HCT116 (cell line): ENCODE results near the gene ZBTB20. TPM values are rescaled to one million over a fixed set of nuclear protein-coding genes. Genes with fewer than 3 reads are reported as not detected.
A peak's percentile ranks its signal among the peaks of the same experiment; 100 is the strongest.

Experiments used
- ATAC-seq: fragments of 200-7000 bp; cut with Tn5 transposase; 2 replicates; pipeline ENCODE4 v1.9.1; 2020; ENCODE audit warnings: mild to moderate bottlenecking, moderate library complexity
- BruUV-seq: library from RNA; stranded (reverse); fragments of 400-500 nt; replicated peaks from 2 replicates; lab custom pipeline; 2021; lab: Mats Ljungman, UMichigan
- CTCF ChIA-PET: fragments of 300-600 bp; sonication (Branson Sonifier 250); formaldehyde crosslinking; loops from one replicate; lab custom pipeline; 2021; ENCODE audit warnings: antibody characterized with exemption; lab: Charles Lee
- POLR2A ChIA-PET: fragments of 300-600, 350-600 bp; sonication (Branson Sonifier 250); formaldehyde crosslinking; loops from one replicate; lab custom pipeline; 2021; ENCODE audit warnings: antibody characterized with exemption; lab: Charles Lee
- RAD21 ChIA-PET, 2 experiments: fragments of 300-600 bp; sonication (Branson Sonifier 250); formaldehyde crosslinking; loops; one replicate each; lab custom pipeline; 2023; ENCODE audit warnings: low total read pairs in 2 of 2; ENCODE audit not compliant: uncharacterized antibody in 2 of 2, unreplicated experiment in 2 of 2, low non-redundant PET in 1 of 2; lab: Charles Lee
- DNase-seq: peaks from one replicate; pipeline ENCODE4 v3.0.0-alpha.2; 2010; ENCODE audit warnings: low read depth, low spot score
- H2AFZ ChIP-seq: fragments of 200-600 bp; shearing (Covaris generic), sonication (generic); 2 replicates; pipeline ENCODE4 v1.6.1; 2017; ENCODE audit warnings: low read depth, mixed run types, mixed read lengths, antibody characterized with exemption, low read length; ENCODE audit not compliant: poor library complexity, severe bottlenecking
- H3K27ac ChIP-seq: 2 replicates; pipeline ENCODE4 v1.5.1; 2012; ENCODE audit warnings: low read depth, low read length
- H3K27me3 ChIP-seq: fragments of 200-600 bp; sonication (generic); 2 replicates; pipeline ENCODE4 v1.6.1; 2016; ENCODE audit warnings: mixed run types, low read length, mixed read lengths; ENCODE audit not compliant: insufficient read depth
- H3K36me3 ChIP-seq, 2 experiments: fragments of 200-500 bp in 1 of 2; fragments of 200-600 bp in 1 of 2; sonication (Bioruptor generic) in 1 of 2; sonication (generic) in 1 of 2; 2 replicates each; pipeline versions ENCODE4 v1.5.1 to v1.6.1; 2014 to 2016; ENCODE audit warnings: low read length in 2 of 2, inconsistent platforms in 1 of 2, mixed read lengths in 1 of 2, mixed run types in 1 of 2; ENCODE audit not compliant: insufficient read depth in 2 of 2, control insufficient read depth in 1 of 2
- H3K4me1 ChIP-seq, 2 experiments: fragments of 200-600 bp in 1 of 2; sonication (generic) in 1 of 2; 2 replicates each; pipeline versions ENCODE4 v1.5.1 to v1.6.1; 2012 to 2017; ENCODE audit warnings: low read length in 2 of 2, inconsistent platforms in 1 of 2, mild to moderate bottlenecking in 1 of 2, mixed read lengths in 1 of 2, mixed run types in 1 of 2, moderate library complexity in 1 of 2; ENCODE audit not compliant: insufficient read depth in 2 of 2, control insufficient read depth in 1 of 2
- H3K4me2 ChIP-seq: fragments of 200-600 bp; sonication (generic); 2 replicates; pipeline ENCODE4 v1.6.1; 2017; ENCODE audit warnings: mixed run types, low read length, mixed read lengths
- H3K4me3 ChIP-seq, 2 experiments: fragments of 200-600 bp in 1 of 2; sonication (generic) in 1 of 2; replicated peaks in 1 of 2; 2 replicates each; pipeline ENCODE4 v1.5.1; 2011 to 2016; ENCODE audit warnings: low read length in 2 of 2, control low read depth in 1 of 2, low read depth in 1 of 2, mild to moderate bottlenecking in 1 of 2, mixed read lengths in 1 of 2, mixed run types in 1 of 2
- H3K79me2 ChIP-seq: fragments of 200-600 bp; sonication (generic); 2 replicates; pipeline ENCODE4 v1.6.1; 2017; ENCODE audit warnings: mild to moderate bottlenecking, mixed run types, low read length, moderate library complexity, mixed read lengths; ENCODE audit not compliant: insufficient read depth
- H3K9ac ChIP-seq: fragments of 200-600 bp; sonication (generic); 2 replicates; pipeline ENCODE4 v1.6.1; 2016; ENCODE audit warnings: low read length, mixed read lengths
- H3K9me2 ChIP-seq: fragments of 200-600 bp; sonication (generic), shearing (Covaris generic); 2 replicates; pipeline ENCODE4 v1.6.1; 2017; ENCODE audit warnings: mixed run types, mild to moderate bottlenecking, moderate library complexity; ENCODE audit not compliant: insufficient read depth
- H3K9me3 ChIP-seq, 2 experiments: fragments of 200-500 bp in 1 of 2; fragments of 200-600 bp in 1 of 2; sonication (Bioruptor generic) in 1 of 2; sonication (generic) in 1 of 2; 2 replicates each; pipeline ENCODE4 v1.6.1; 2014 to 2017; ENCODE audit warnings: low read length in 2 of 2, mixed read lengths in 2 of 2, inconsistent platforms in 1 of 2, low read depth in 1 of 2, mild to moderate bottlenecking in 1 of 2, mixed run types in 1 of 2, moderate library complexity in 1 of 2; ENCODE audit not compliant: control insufficient read depth in 1 of 2, insufficient read depth in 1 of 2
- H4K20me1 ChIP-seq: fragments of 200-600 bp; sonication (generic), shearing (Covaris generic); 2 replicates; pipeline ENCODE4 v1.6.1; 2017; ENCODE audit warnings: mixed run types, mild to moderate bottlenecking, moderate library complexity; ENCODE audit not compliant: insufficient read depth
- CBX3 ChIP-seq: IDR thresholded peaks from 2 replicates; pipeline ENCODE4 v1.6.1; 2012; ENCODE audit warnings: low read depth
- EZH2 ChIP-seq: fragments of 200-600 bp; sonication (generic); IDR thresholded peaks from 2 replicates; pipeline ENCODE4 v1.6.1; 2017; ENCODE audit warnings: antibody characterized with exemption, mixed run types
- EZH2phosphoT487 ChIP-seq: fragments of 200-600 bp; IDR thresholded peaks from 2 replicates; pipeline ENCODE4 v1.6.1; 2018; ENCODE audit warnings: antibody characterized with exemption, borderline replicate concordance
- FOSL1 ChIP-seq: IDR thresholded peaks from 2 replicates; pipeline ENCODE4 v1.6.1; 2012; ENCODE audit warnings: low read depth
- MAX ChIP-seq: IDR thresholded peaks from 2 replicates; pipeline ENCODE4 v1.6.1; 2012
- POLR2A ChIP-seq: IDR thresholded peaks from 2 replicates; pipeline ENCODE4 v1.7.0; 2011; ENCODE audit warnings: borderline replicate concordance; ENCODE audit not compliant: insufficient read depth, insufficient read length; ENCODE audit errors: extremely low read depth
- POLR2AphosphoS5 ChIP-seq: IDR thresholded peaks from 2 replicates; pipeline ENCODE4 v1.6.1; 2011; ENCODE audit warnings: mild to moderate bottlenecking, low read depth, low read length, moderate library complexity
- RAD21 ChIP-seq: IDR thresholded peaks from 2 replicates; pipeline ENCODE4 v1.6.1; 2012; ENCODE audit warnings: low read depth, mild to moderate bottlenecking
- REST ChIP-seq: IDR thresholded peaks from 2 replicates; pipeline ENCODE4 v1.6.1; 2012; ENCODE audit warnings: low read depth
- SP1 ChIP-seq: IDR thresholded peaks from 2 replicates; pipeline ENCODE4 v1.6.1; 2012; ENCODE audit warnings: low read depth
- TCF7L2 ChIP-seq: IDR thresholded peaks from 2 replicates; pipeline ENCODE4 v1.7.0; 2011; ENCODE audit warnings: borderline replicate concordance, inconsistent platforms; ENCODE audit not compliant: insufficient read depth, insufficient read length; ENCODE audit errors: extremely low read depth
- ZFX ChIP-seq: fragments of 450-650 bp; IDR thresholded peaks from 2 replicates; pipeline ENCODE4 v1.6.1; 2017
- ZNF274 ChIP-seq: fragments of 200-500 bp; sonication (Bioruptor generic); IDR thresholded peaks from 2 replicates; pipeline ENCODE4 v1.6.1; 2014; ENCODE audit warnings: mild to moderate bottlenecking, low read depth, low read length, inconsistent platforms
- intact Hi-C: fragments of 100-400 bp; cut with micrococcal nuclease; formaldehyde crosslinking; loops from 2 replicates; pipeline ENCODE4 v1.10.0; 2022
- total RNA-seq: library from RNA; stranded (reverse); gene quantifications from one replicate; pipeline ENCODE4 v1.2.1, GENCODE V29; 2021; ENCODE audit not compliant: unreplicated experiment

ZBTB20 gene
- total RNA-seq, 1 experiment from 2014 or later, result 42.1 TPM

GRCh38 chr3:114393367-114394072, 753.6 kb downstream of the ZBTB20 start:
- no peaks in the 10 kb centered on the region for H3K9me2 ChIP-seq
- H3K9ac ChIP-seq, result no peak overlapping the region
- ChIA-PET POLR2A (interaction anchor here (1.1 kb wide), 1 partner anchor 7 kb away, joined by 3 read pairs; no protein-coding TSS in a partner anchor), RAD21 (no interaction called here), CTCF (interaction anchor here (1.2 to 1.3 kb wide), 2 partner anchors 10 to 25 kb away, joined by 4 to 5 read pairs; no protein-coding TSS in a partner anchor)
- H3K27ac ChIP-seq, result no peak overlapping the region
- H3K4me1 ChIP-seq, result peaks cover 2 to 35% of the 10 kb centered on the region in 2 experiments; a peak in 2 of 4 replicates
- intact Hi-C loops, result no loop called here
- no TSS peak for BruUV-seq
- no peaks in the 10 kb centered on the region for H4K20me1 ChIP-seq
- peak overlapping the region; percentile 14 for H3K4me2 ChIP-seq
- TF ChIP-seq POLR2AphosphoS5 (no peak), EZH2phosphoT487 (no peak), RAD21 (no peak), POLR2A (no peak), ZNF274 (no peak), REST (no peak), CBX3 (no peak), TCF7L2 (no peak), SP1 (no peak), ZFX (no peak), MAX (no peak), EZH2 (no peak), FOSL1 (no peak)
- DNase-seq (no peak), ATAC-seq (no peak)
- peaks cover 0 to 4% of the 10 kb centered on the region in 2 experiments; a peak in 2 of 4 replicates for H3K36me3 ChIP-seq
- no peaks in the 10 kb centered on the region for H3K27me3 ChIP-seq
- H3K4me3 ChIP-seq, result no peak overlapping the region
- H3K79me2 ChIP-seq, result peaks cover 70% of the 10 kb centered on the region
- no peak overlapping the region for H2AFZ ChIP-seq
- no peaks in the 10 kb centered on the region for H3K9me3 ChIP-seq
